GM23248 (cell line): Measurements from ENCODE around the gene BBLN. TPM values are rescaled to one million over a fixed set of nuclear protein-coding genes. Genes with fewer than 3 reads are reported as not detected.

ENCODE experiments used
- DNase-seq: peaks from one replicate; pipeline ENCODE4 v3.0.0-alpha.2; 2015
- H2AFZ ChIP-seq: fragments of 200-600 bp; sonication (generic); 2 replicates; pipeline ENCODE4 v1.6.1; 2016; ENCODE audit warnings: antibody characterized with exemption
- H3F3A ChIP-seq: fragments of 200-600 bp; sonication (generic); 2 replicates; pipeline ENCODE4 v1.6.1; 2016; ENCODE audit warnings: mild to moderate bottlenecking, antibody characterized with exemption, mixed run types; ENCODE audit not compliant: insufficient read depth
- H3K27ac ChIP-seq: fragments of 200-600 bp; sonication (generic); 2 replicates; pipeline ENCODE4 v1.5.1; 2016; ENCODE audit warnings: mild to moderate bottlenecking
- H3K27me3 ChIP-seq: fragments of 200-600 bp; sonication (generic); replicated peaks from 2 replicates; pipeline ENCODE4 v1.6.1; 2016; ENCODE audit warnings: mild to moderate bottlenecking; ENCODE audit not compliant: insufficient read depth
- H3K36me3 ChIP-seq: fragments of 200-600 bp; sonication (generic); 2 replicates; pipeline ENCODE4 v1.6.1; 2016; ENCODE audit warnings: low read depth, mild to moderate bottlenecking
- H3K4me1 ChIP-seq: fragments of 200-600 bp; sonication (generic); 2 replicates; pipeline ENCODE4 v1.6.1; 2016; ENCODE audit warnings: mild to moderate bottlenecking; ENCODE audit not compliant: insufficient read depth
- H3K4me2 ChIP-seq: fragments of 200-600 bp; sonication (generic); one replicate; pipeline ENCODE4 v1.6.1; 2016; ENCODE audit warnings: mild to moderate bottlenecking; ENCODE audit not compliant: unreplicated experiment
- H3K4me3 ChIP-seq: fragments of 200-600 bp; sonication (generic); 2 replicates; pipeline ENCODE4 v1.5.1; 2016; ENCODE audit warnings: mild to moderate bottlenecking
- H3K79me2 ChIP-seq: fragments of 200-600 bp; sonication (generic); 2 replicates; pipeline ENCODE4 v1.6.1; 2016; ENCODE audit warnings: mild to moderate bottlenecking; ENCODE audit not compliant: insufficient read depth
- H3K9ac ChIP-seq: fragments of 200-600 bp; sonication (generic); 2 replicates; pipeline ENCODE4 v1.6.1; 2016; ENCODE audit warnings: mild to moderate bottlenecking
- H3K9me2 ChIP-seq: fragments of 200-600 bp; sonication (generic); 2 replicates; pipeline ENCODE4 v1.6.1; 2016; ENCODE audit warnings: mixed run types, mild to moderate bottlenecking, moderate library complexity; ENCODE audit not compliant: insufficient read depth
- H3K9me3 ChIP-seq: fragments of 200-600 bp; sonication (generic); one replicate; pipeline ENCODE4 v1.6.1; 2017; ENCODE audit warnings: low read depth
- H4K20me1 ChIP-seq: fragments of 200-600 bp; sonication (generic); 2 replicates; pipeline ENCODE4 v1.6.0; 2016; ENCODE audit not compliant: insufficient read depth
- EZH2 ChIP-seq: fragments of 200-600 bp; sonication (generic); IDR thresholded peaks from 2 replicates; pipeline ENCODE4 v1.6.1; 2018; ENCODE audit warnings: antibody characterized with exemption, mild to moderate bottlenecking; ENCODE audit not compliant: insufficient read depth, poor library complexity, severe bottlenecking
- EZH2phosphoT487 ChIP-seq: fragments of 200-600 bp; sonication (generic); IDR thresholded peaks from 2 replicates; pipeline ENCODE4 v1.6.1; 2018; ENCODE audit warnings: antibody characterized with exemption, moderate library complexity, mild to moderate bottlenecking, low read depth; ENCODE audit not compliant: insufficient read depth
- WGBS, 2 experiments: methylation state at CpG; one replicate each; pipeline ENCODE4 v1.1.6; 2015 to 2017; ENCODE audit warnings: low lambda C conversion rate in 2 of 2, low coverage in 1 of 2; ENCODE audit errors: missing lambda C conversion rate in 2 of 2; 5-methylcytosine and 5-hydroxymethylcytosine counted together
- in situ Hi-C: fragments of 300-500 bp; cut with MboI; formaldehyde crosslinking; loops from 2 replicates; pipeline ENCODE4 v1.15.0; 2020
- polyA plus RNA-seq: library from polyadenylated mRNA; unstranded; fragments of >200 nt; fragmentation: Nextera tagmentation; extraction: Ambion mirVana; gene quantifications from 2 replicates; pipeline ENCODE4 v1.2.1, GENCODE V29; 2016
- total RNA-seq: library from RNA; depleted of rRNA; stranded (reverse); fragments of >200 nt; shearing (Covaris generic); gene quantifications from 2 replicates; pipeline ENCODE4 v1.2.3, GENCODE V29; 2014

Gene BBLN
- total and polyA plus RNA-seq, 2 experiments from 2014 or later = 137 to 315 TPM

GRCh38 chr9:128151309-128152132 is 8.5 kb upstream of the BBLN start:
- Histone ChIP-seq H3F3A (no peaks in the 10 kb centered on the region), H3K9me3 (no peaks in the 10 kb centered on the region), H3K79me2 (no peaks in the 10 kb centered on the region), H3K9ac (no peak overlapping the region), H3K27ac (no peak overlapping the region), H3K4me2 (no peak overlapping the region), H3K27me3 (no peaks in the 10 kb centered on the region), H2AFZ (no peak overlapping the region), H3K4me1 (no peaks in the 10 kb centered on the region), H3K36me3 (no peaks in the 10 kb centered on the region), H3K9me2 (no peaks in the 10 kb centered on the region), H4K20me1 (no peaks in the 10 kb centered on the region), H3K4me3 (no peak overlapping the region)
- TF ChIP-seq EZH2phosphoT487 (no peak), EZH2 (no peak)
- WGBS, 2 experiments = 72 to 81% methylated on average over 8 to 18 of the region's 18 CpGs
- in situ Hi-C loops = no loop called here
- no peak for DNase-seq

GRCh38 chr9:128152133-128153059 is 7.7 kb upstream of the BBLN start:
- H3K36me3 ChIP-seq = no peaks in the 10 kb centered on the region
- H3K4me3 ChIP-seq = no peak overlapping the region
- H3F3A ChIP-seq = no peaks in the 10 kb centered on the region
- H3K27ac ChIP-seq = no peak overlapping the region
- H3K9ac ChIP-seq = no peak overlapping the region
- H3K4me1 ChIP-seq = no peaks in the 10 kb centered on the region
- TF ChIP-seq EZH2phosphoT487 (no peak), EZH2 (no peak)
- DNase-seq = no peak
- H3K9me2 ChIP-seq = no peaks in the 10 kb centered on the region
- H3K79me2 ChIP-seq = no peaks in the 10 kb centered on the region
- no peak overlapping the region for H2AFZ ChIP-seq
- no peaks in the 10 kb centered on the region for H3K9me3 ChIP-seq
- H3K4me2 ChIP-seq = no peak overlapping the region
- in situ Hi-C loops = no loop called here
- no peaks in the 10 kb centered on the region for H3K27me3 ChIP-seq
- H4K20me1 ChIP-seq = no peaks in the 10 kb centered on the region
- 81 to 85% methylated on average over 12 of the region's 13 CpGs for WGBS, 2 experiments

- WGBS, 2 experiments = 75 to 77% methylated on average over 25 to 26 of the region's 26 CpGs
- no peak overlapping the region for H3K4me2 ChIP-seq
- in situ Hi-C loops = no loop called here
- H3K27ac ChIP-seq = no peak overlapping the region
- H3K36me3 ChIP-seq = no peaks in the 10 kb centered on the region
- H3F3A ChIP-seq = no peaks in the 10 kb centered on the region
- DNase-seq = no peak
- no peak overlapping the region for H3K9ac ChIP-seq
- no peaks in the 10 kb centered on the region for H3K4me1 ChIP-seq
- H2AFZ ChIP-seq = no peak overlapping the region
- TF ChIP-seq EZH2phosphoT487 (no peak), EZH2 (no peak)
- no peaks in the 10 kb centered on the region for H4K20me1 ChIP-seq
- H3K4me3 ChIP-seq = no peak overlapping the region
- no peaks in the 10 kb centered on the region for H3K79me2 ChIP-seq
- H3K27me3 ChIP-seq = no peaks in the 10 kb centered on the region
- H3K9me3 ChIP-seq = no peaks in the 10 kb centered on the region
- H3K9me2 ChIP-seq = no peaks in the 10 kb centered on the region
Observed at GRCh38 chr9:128153060-128153946, 6.8 kb upstream of the BBLN start.
